NCI-H82 treated with DMSO at 0.1 percent for 48 hours (cell line): ENCODE data around the gene ALDH1A2.
"Not testable (repeated sequence)": the region's sequence is repeated elsewhere in the genome, so short reads cannot be mapped to it uniquely, and the experiment has no call there.

ENCODE experiments used
- DNase-seq: peaks from one replicate; lab custom pipeline; 2025; ENCODE audit not compliant: unreplicated experiment; lab: John Stamatoyannopoulos, UW

ALDH1A2 gene

DNA sequence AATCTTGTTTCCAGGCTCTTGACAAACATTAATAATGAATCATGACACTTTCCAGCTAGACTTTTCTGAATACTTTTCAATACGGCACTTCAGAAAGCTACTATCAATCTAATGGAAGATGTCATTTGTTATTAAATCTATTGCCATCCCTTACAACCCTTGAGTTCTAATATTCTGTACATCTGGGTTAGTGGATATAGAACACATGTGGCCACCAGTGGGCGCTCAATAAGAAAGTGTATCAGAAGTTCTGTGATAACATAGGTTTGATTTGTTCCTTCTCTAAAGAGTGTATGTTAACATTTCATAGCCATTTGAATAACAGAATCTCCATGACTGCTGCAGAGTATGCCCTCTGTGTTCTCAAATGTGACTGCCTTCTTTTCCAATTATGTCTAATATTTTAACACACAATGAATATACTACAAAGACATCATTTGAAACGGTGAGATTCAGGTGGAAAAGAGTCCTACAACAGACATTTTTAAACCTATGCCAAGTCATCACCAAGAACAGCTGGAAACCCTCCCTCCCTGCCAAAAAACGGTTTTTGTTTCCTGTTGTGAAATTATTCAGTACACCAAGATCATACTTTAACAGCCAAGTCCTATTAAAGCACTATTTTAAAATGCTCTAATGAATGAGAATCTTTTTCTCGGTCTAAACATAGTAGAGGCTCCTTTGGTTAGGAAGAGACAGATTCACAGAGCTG is 22.2 kb downstream of the ALDH1A2 start:
- DNase-seq: no peak

DNA sequence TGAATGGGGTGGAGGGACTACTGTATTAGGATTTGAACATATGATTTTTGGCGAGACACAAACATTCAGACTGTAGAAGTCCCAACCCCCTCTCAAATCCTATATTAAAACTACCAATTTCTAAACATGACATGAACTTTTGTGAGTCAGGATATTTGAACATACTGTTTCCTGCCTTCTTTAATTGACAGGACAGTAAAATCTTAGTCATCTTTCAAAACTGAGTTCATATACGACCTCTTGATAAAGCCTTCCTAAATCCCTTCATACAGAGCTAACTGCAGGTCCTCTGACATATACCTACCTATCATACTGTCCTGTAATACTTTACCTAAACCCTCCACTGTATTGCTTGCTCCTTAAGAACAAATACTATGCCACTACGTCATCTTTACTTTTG is 23.5 kb downstream of the ALDH1A2 start:
- DNase-seq: no peak

DNA sequence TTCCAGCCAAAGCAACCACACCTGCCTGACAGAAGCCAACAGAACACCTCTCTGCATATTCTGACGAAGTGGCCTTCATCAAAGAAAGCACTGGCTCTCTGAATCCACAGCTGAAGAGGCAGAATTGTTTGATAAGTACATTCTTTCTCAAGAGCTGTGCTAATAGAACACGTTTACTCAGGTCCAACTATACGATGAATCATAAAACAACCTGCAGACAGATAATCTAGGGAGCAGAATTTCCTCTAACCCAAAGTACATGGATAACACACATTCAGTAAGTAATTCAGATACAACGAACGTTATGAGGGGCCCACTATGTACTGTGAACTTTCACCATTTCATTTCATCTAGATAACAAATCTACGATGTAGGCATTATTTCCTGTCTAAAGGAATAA is 25.4 kb downstream of the ALDH1A2 start:
- no peak for DNase-seq

DNA sequence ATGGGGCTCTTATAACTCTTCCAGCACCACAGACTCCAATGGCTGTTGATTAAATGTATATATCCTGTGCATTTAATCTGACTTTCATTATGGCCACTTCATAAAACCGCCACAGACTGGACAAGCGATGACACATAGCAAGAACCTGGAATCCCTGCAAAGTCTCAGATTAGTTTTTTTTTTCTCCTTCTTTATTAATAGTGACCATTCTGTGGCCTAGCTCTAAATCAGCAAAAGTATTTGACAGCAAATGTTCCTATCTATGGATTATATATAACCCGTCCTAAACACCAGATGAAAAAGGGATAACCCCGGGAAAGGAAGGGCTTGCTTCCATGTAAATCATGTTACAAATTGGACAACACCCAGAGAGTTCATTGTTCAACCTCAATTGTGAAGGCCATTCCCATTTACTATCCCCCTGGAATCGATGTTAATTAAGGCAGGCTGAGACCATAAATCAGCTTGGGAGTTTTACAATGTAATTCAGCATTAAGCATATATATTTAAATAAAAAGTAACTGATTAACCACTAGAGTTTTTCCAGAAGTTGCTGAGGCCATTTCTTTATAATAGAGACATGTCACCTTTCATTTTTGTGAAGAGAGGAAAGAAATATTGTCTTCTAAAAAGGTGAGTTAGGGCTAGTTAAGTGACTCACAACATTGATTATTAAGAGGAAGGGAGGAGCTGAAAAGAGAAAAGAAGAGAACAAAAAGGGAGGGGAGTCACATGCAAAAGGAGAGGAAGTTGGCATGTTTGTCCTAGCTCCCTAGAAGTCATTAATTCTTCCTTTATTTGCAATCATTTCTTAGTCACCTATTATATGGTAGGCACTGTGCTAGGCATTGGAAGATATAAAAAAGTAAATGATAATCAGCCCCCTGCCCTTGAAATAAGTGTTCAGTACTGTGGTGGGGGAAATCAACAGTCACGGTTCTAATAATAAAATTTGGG is 26.2 kb downstream of the ALDH1A2 start:
- no peak for DNase-seq

DNA sequence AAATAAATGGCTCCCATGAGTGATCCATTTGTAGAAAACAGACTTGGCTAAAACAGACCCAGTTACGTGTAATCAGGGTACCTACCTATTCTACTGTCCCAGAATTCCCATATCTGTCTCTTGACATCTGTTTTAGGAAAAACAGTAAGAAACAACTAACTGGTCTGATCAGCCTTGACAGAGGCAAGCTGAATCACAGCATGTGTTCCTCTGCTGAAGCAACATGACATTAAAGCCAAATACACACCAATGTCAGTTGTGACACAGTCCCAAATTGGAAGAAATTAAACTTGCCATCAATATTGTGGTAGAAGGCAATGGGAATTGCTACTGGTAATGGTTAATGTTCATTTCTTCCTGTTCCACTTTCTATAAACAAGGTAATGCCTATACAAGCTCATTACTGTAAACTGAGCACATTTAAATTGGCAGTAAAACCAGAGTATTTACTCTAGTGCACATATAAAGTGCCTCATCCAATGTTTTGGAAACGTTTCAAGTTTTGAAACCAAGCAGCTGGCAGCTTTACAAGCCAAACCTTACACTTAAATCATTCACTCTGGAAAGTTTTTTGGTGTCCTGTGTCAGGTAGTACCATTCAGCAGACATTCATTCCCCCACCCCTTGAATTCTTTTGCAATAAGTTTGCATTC is 27.0 kb downstream of the ALDH1A2 start:
- DNase-seq: no peak

DNA sequence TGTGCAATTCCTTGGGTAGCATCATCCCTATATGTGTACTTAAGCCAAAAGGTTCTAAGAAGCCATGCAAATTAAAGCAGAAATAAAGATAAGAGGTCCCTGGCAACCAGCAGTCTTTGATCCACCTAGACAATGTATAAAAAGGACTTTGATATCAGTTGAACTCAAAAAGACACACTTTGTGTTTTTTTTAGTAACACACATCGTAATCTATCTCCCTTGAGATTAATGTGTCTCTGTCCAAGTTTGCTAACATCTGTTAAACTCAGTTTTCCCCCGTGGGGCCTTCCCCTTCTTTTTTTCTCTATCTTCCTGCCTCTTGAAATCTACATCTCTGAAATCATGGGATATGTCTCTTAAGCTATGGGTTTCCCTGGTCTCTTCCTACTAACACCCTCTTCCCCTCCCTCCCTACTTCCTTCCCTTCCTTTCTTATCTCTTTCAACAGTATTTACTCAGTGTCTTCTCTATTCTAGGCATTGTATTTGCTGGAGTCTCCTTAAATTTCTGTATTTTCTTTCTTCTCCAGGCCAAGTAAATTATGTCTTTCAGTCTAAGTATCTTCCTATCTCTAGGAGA is 27.7 kb downstream of the ALDH1A2 start:
- DNase-seq: no peak

DNA sequence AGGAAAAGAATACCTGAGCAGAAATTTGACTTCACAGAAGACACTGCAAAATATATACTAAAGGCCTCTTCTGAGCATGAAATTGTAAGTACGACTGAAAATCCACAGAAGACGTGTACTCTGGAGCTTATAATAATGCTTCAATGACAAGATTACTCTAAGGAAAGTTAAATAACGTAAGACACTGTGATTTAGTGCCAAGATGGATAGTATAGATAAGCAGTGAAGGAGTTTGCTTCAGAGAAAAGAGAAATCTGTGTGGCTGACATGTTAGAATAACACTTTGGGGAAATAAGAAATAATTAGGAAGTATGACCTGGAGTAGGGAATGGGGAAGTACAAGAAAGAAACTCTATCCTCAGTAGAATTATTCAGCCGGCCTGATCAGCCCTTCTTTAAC is 28.9 kb downstream of the ALDH1A2 start:
- DNase-seq: no peak

DNA sequence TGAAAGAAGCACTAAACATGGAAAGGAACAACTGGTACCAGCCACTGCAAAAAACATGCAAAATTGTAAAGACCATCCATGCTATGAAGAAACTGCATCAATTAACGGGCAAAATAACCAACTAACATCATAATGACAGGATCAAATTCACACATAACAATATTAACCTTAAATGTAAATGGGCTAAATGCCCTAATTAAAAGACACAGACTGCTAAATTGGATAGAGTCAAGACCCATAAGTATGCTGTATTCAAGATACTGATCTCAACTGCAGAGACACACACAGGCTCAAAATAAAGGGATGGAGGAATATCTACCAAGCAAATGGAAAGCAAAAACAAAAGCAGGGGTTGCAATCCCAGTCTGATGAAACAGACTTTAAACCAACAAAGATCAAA is 37.1 kb downstream of the ALDH1A2 start:
- DNase-seq: not testable (repeated sequence)

DNA sequence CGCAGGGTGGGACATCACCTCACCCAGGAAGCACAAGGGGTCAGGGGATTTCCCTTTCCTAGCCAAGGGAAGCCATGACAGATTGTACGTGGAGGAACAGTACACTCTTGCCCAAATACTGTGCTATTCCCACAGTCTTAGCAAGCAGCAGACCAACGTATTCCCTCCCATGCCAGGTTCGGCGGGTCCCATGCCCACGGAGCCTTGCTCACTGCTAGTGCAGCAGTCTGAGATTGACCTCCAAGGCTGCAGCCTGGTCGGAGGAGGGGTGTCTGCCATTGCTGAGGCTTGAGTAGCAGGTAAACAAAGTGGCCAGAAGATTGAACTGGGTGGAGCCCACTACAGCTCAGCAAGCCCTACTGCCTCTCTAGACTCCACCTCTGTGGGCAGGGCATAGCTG is 39.0 kb downstream of the ALDH1A2 start:
- no peak for DNase-seq

DNA sequence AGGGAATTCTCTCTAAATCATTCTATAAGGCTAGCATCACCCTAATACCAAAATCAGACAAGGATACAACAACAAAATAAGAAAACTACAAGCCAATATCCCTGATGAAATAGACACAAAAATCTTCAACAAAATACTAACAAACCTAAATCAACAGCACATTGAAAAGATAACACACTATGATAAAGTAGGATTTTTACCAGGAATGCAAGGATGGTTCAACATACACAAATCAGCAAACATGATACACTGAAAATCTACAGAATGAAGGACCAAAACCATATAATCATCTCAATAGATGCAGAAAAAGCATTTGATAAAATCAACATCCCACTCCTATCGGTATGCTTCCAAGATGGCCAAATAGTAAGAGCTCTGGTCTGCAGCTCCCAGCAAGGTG is 39.5 kb downstream of the ALDH1A2 start:
- no peak for DNase-seq

DNA sequence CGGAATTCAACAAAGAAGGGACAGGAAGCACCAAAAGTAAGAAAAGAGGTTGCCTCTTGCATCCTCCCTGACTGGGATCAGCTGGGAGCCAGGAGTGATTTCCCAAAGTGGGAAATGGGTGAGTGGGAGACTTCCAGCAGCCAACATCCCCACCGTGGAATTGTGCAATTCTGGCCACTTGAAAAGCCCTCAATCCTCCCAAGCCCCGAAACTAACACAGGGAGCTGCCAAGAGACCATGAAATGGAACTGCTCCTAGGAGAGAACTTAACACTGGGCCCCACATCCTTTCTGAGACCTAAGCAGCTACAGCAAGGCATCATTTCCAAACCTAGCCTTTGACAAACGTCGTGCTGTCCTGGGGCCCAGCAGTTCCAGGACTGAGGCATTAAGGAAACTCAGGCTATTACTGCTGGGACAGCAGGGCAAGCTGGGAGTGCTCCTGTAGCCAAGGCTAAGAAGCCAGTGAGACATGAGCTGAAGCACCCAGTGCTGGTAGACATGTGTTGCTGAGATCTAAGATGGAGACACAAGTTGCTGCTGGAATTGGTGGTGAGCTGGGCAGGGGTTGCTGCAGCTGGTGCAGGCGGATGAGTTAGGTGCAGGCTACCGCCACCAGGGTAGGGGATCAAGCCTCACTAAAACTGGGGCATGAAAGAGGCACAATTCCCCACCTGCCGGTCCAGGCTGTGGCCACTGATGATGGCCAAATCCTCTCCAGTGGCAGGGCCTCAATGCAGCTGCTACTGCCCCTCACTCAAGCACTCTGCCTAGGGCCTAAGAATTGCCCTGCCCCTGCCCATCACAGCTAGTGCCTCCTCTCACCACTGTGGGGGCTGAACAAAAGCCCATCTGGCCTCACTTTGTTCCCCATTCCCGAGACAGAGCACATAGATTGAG is 43.9 kb downstream of the ALDH1A2 start:
- DNase-seq: no peak

DNA sequence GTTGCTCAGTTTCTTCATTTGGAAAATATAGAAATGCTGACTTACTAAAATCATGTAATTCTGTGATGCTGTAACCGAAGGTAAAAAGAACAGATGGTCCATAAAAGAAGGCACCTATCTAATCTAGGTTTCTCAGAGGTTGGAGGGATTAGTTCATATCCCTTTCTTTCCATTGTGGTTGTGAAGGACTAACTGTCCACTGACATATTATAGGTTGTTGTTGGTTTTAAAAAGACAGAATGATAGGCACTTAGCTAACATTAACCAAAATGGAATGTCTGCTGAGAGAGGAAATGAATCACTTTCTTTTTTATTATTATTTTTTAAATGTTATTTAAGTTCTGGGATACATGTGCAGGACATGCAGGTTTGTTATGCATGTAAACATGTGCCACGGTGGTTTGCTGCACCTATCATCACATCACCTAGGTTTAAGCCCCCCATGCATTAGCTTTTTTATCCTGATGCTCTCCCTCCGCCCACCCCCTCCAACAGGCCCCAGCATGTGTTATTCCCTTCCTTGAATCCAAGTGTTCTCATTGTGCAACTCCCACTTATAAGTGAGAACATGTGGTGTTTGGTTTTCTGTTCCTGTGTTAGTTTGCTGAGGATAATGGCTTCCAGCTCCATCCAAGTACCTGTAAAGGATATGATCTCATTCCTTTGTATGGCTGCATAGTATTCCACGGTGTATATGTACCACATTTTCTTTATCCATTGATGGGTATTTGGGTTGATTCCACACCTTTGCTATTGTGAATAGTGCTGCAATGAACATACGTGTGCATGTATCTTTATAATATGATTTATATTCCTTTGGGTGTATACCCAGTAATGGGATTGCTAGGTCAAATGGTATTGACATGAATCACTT is 45.8 kb downstream of the ALDH1A2 start:
- DNase-seq: no peak

DNA sequence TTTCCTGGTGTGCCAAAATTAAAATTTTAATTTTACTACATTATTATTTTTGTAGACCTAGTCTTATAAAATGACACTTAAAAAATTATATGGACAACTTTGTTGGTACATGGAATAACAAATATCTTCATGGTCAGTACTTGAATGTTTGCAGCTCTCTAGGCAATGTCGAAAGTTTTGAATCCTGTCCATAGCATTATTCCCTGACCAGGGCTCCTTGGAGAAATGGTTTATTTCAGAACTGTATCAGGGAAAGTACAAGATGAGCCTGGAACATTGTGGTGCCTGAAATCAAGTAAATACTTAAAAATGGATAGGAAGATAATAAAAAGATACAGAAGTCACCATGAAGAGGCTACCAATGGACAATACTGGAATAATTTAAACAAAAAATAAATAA is 47.6 kb downstream of the ALDH1A2 start:
- no peak for DNase-seq

DNA sequence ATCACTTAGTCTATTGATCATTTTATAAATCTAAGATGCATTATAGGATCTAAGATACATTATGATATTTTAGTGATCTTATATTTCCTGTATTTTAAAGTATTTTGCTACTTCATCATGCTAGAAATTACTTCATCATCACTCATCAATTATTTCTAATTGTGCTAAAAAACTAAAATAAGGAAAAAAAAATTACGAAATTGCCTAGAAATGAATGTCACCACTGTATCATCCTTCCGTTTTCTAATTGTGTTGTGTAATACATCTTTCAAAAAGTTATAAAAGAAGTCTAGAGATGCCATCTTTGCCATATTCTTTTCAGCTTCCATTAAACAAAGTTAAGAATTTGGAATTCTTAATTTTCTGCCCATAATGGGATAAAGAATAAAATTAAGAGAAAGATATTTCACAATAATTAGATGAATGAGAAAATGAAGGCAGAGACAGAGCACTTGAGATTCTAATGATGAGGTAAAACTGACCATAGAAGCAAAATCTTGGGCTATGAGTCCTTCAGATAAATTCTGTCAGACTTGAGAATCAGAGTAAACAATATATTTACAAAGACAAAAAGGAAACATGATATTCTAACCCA is 48.8 kb downstream of the ALDH1A2 start:
- DNase-seq: no peak

DNA sequence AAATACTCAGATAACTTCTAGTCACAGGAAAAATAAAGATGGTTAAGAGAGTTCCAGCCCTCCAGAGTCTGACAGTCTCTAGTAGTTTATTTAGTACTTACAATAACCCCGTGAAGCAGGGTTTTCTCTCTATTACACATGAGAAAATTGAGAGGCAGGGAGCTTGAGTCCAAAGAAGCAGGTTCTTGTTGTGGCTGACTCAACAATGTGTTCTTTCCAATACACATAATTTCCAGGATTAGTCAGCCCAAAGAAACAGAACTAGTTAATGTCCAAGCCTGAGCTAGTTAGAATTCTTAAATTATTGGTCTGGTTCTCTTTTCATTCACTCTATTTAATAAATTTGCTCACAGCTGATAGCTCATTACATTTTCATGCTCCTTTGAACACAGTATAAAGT is 49.9 kb downstream of the ALDH1A2 start:
- DNase-seq: no peak

DNA sequence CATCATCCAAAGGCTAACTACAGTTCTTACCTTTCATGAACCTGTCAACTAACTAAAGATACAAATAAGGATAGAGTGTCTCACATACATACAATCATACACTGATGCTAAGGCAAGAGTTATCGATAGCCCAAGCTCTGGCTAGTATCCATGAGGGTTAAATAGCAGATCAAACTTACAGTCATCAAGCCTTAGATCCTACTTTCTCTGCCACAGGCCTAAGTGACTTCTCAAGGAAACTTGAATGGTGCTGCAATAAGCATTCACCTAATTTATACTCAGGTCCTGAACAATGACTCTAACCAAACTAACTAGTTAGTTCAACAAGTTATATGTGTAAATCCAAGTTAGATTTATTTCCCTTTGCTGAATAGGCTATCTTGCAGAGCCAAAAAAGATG is 51.0 kb downstream of the ALDH1A2 start:
- no peak for DNase-seq

DNA sequence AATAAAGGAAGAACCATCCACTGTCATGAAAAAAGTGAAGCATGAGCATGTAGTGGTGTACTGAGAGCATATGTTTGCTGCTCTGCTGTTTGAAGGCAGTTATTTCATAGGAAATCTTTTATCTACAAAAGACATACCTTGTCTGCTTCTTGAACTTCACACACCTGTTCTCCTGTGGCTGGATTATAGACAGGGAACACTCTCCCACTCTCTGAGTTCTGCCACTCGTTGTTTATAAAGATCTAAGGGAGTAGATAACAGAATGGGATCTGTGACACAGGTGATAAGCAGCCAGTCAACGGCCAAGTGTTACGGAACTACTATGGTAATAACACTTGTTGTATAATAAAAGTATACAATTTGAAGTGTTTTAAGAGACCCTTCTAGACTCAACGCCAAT is 51.5 kb downstream of the ALDH1A2 start:
- DNase-seq: no peak

DNA sequence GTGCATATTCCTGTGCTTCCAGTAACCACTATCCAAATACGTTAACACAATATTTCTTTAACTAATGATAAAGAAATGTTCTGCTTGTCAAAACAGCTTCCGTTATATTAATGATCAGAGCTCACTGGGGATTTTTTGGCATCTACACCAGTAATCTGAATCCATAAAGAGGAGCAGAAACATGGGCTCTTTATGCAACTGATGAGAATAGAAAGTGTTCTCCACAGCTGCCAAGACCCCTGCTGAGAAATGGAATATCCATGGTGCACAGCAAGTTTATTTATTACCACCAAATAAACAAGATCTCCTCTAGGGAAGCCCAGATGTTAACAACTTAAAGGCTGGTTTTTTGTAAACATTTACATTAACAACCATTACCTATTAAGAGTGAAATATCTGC is 54.5 kb downstream of the ALDH1A2 start:
- no peak for DNase-seq

DNA sequence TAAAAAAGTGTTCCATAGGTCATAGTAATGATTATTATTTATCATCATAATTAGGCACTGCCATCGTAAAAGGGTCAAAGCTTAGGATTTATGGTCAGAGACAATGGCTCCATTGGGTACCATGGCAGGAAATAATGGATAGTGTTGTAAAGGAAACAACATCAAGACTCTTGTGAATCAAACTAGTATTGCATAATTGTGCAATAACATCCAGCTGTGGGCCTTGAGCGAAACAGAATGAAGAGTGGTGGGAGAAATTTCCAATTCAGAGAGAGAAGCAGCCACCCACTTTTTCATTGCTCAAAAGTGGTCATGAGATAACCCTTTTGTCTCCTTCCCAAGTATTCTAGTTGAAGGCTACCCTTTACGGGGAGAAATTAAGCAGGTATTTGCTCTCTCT is 61.7 kb downstream of the ALDH1A2 start:
- no peak for DNase-seq
